ENCODE results near the gene NHS.

The NHS gene

GRCh38 chrX:17638731-17639130 is 263.7 kb downstream of the NHS start:
- no peaks in the 10 kb centered on the region for H3K79me2 ChIP-seq (ENCODE audit: insufficient read depth, low read length)
- no peaks in the 10 kb centered on the region for H4K20me1 ChIP-seq (ENCODE audit: insufficient read depth, low read length)
- H2AFZ ChIP-seq (ENCODE audit: low read depth, low read length) = no peak overlapping the region
- H3K9ac ChIP-seq (ENCODE audit: low read depth, low read length) = no peak overlapping the region
- H3K36me3 ChIP-seq (ENCODE audit: insufficient read depth, low read length) = no peaks in the 10 kb centered on the region
- no peak overlapping the region for H3K4me3 ChIP-seq (ENCODE audit: low read depth in 1 of 2, low read length in 2 of 2)
- no peak for ATAC-seq (ENCODE audit: insufficient read depth, low read depth)
- DNase-seq = no peak
- no peaks in the 10 kb centered on the region for H3K9me3 ChIP-seq (ENCODE audit: insufficient read depth, low read length, severe bottlenecking)
- H3K4me1 ChIP-seq (ENCODE audit: insufficient read depth, low read length) = no peaks in the 10 kb centered on the region
- TF ChIP-seq EZH2 (IDR thresholded peaks at IDR 0.05; ENCODE audit: borderline replicate concordance, low read depth, low read length, severe bottlenecking) (no peak), CTCF (IDR thresholded peaks at IDR 0.05; ENCODE audit: borderline replicate concordance, extremely low read depth, low read length, poor library complexity, severe bottlenecking) (no peak)
- H3K27ac ChIP-seq (ENCODE audit: low read length) = no peak overlapping the region
- H3K27me3 ChIP-seq (ENCODE audit: insufficient read depth, low read length, poor library complexity) = no peaks in the 10 kb centered on the region
- H3K4me2 ChIP-seq (ENCODE audit: insufficient read depth, low read length) = no peak overlapping the region

GRCh38 chrX:17642891-17643290 is 267.9 kb downstream of the NHS start:
- Histone ChIP-seq H3K4me1 (ENCODE audit: insufficient read depth, low read length) (no peaks in the 10 kb centered on the region), H3K27me3 (ENCODE audit: insufficient read depth, low read length, poor library complexity) (no peaks in the 10 kb centered on the region), H3K79me2 (ENCODE audit: insufficient read depth, low read length) (no peaks in the 10 kb centered on the region), H2AFZ (ENCODE audit: low read depth, low read length) (no peak overlapping the region), H3K27ac (ENCODE audit: low read length) (no peak overlapping the region), H3K36me3 (ENCODE audit: insufficient read depth, low read length) (no peaks in the 10 kb centered on the region), H3K4me2 (ENCODE audit: insufficient read depth, low read length) (no peak overlapping the region), H3K4me3 (ENCODE audit: low read depth in 1 of 2, low read length in 2 of 2) (no peak overlapping the region), H3K9ac (ENCODE audit: low read depth, low read length) (no peak overlapping the region), H4K20me1 (ENCODE audit: insufficient read depth, low read length) (no peaks in the 10 kb centered on the region), H3K9me3 (ENCODE audit: insufficient read depth, low read length, severe bottlenecking) (no peaks in the 10 kb centered on the region)
- TF ChIP-seq CTCF (IDR thresholded peaks at IDR 0.05; ENCODE audit: borderline replicate concordance, extremely low read depth, low read length, poor library complexity, severe bottlenecking) (no peak), EZH2 (IDR thresholded peaks at IDR 0.05; ENCODE audit: borderline replicate concordance, low read depth, low read length, severe bottlenecking) (no peak)
- DNase-seq = no peak
- no peak for ATAC-seq (ENCODE audit: insufficient read depth, low read depth)

- Histone ChIP-seq H3K9ac (ENCODE audit: low read depth, low read length) (no peak overlapping the region), H3K27ac (ENCODE audit: low read length) (no peak overlapping the region), H3K4me1 (ENCODE audit: insufficient read depth, low read length) (no peaks in the 10 kb centered on the region), H3K4me2 (ENCODE audit: insufficient read depth, low read length) (no peak overlapping the region), H3K9me3 (ENCODE audit: insufficient read depth, low read length, severe bottlenecking) (no peaks in the 10 kb centered on the region), H4K20me1 (ENCODE audit: insufficient read depth, low read length) (no peaks in the 10 kb centered on the region), H3K4me3 (ENCODE audit: low read depth in 1 of 2, low read length in 2 of 2) (no peak overlapping the region), H3K79me2 (ENCODE audit: insufficient read depth, low read length) (no peaks in the 10 kb centered on the region), H3K27me3 (ENCODE audit: insufficient read depth, low read length, poor library complexity) (no peaks in the 10 kb centered on the region), H2AFZ (ENCODE audit: low read depth, low read length) (no peak overlapping the region), H3K36me3 (ENCODE audit: insufficient read depth, low read length) (no peaks in the 10 kb centered on the region)
- TF ChIP-seq EZH2 (IDR thresholded peaks at IDR 0.05; ENCODE audit: borderline replicate concordance, low read depth, low read length, severe bottlenecking) = no peak
- no peak for TF ChIP-seq CTCF (IDR thresholded peaks at IDR 0.05; ENCODE audit: borderline replicate concordance, extremely low read depth, low read length, poor library complexity, severe bottlenecking)
- ATAC-seq (ENCODE audit: insufficient read depth, low read depth) (no peak), DNase-seq (no peak)
Observed at GRCh38 chrX:17643528-17643927, 268.5 kb downstream of the NHS start.

GRCh38 chrX:17644001-17644400 is 269.0 kb downstream of the NHS start:
- H3K79me2 ChIP-seq (ENCODE audit: insufficient read depth, low read length) = no peaks in the 10 kb centered on the region
- no peak overlapping the region for H3K27ac ChIP-seq (ENCODE audit: low read length)
- no peak for DNase-seq
- no peaks in the 10 kb centered on the region for H3K4me1 ChIP-seq (ENCODE audit: insufficient read depth, low read length)
- no peaks in the 10 kb centered on the region for H3K36me3 ChIP-seq (ENCODE audit: insufficient read depth, low read length)
- H3K9ac ChIP-seq (ENCODE audit: low read depth, low read length) = no peak overlapping the region
- no peak overlapping the region for H2AFZ ChIP-seq (ENCODE audit: low read depth, low read length)
- no peak overlapping the region for H3K4me2 ChIP-seq (ENCODE audit: insufficient read depth, low read length)
- H4K20me1 ChIP-seq (ENCODE audit: insufficient read depth, low read length) = no peaks in the 10 kb centered on the region
- H3K4me3 ChIP-seq (ENCODE audit: low read depth in 1 of 2, low read length in 2 of 2) = no peak overlapping the region
- H3K9me3 ChIP-seq (ENCODE audit: insufficient read depth, low read length, severe bottlenecking) = no peaks in the 10 kb centered on the region
- no peaks in the 10 kb centered on the region for H3K27me3 ChIP-seq (ENCODE audit: insufficient read depth, low read length, poor library complexity)
- no peak for ATAC-seq (ENCODE audit: insufficient read depth, low read depth)
- no peak for TF ChIP-seq EZH2 (IDR thresholded peaks at IDR 0.05; ENCODE audit: borderline replicate concordance, low read depth, low read length, severe bottlenecking)
- TF ChIP-seq CTCF (IDR thresholded peaks at IDR 0.05; ENCODE audit: borderline replicate concordance, extremely low read depth, low read length, poor library complexity, severe bottlenecking) = no peak
